WI38 (cell line): ENCODE data around the gene DCDC2C.
"Not testable (repeated sequence)": the region's sequence is repeated elsewhere in the genome, so short reads cannot be mapped to it uniquely, and the experiment has no call there.

Source experiments
- H3K4me3 ChIP-seq: 2 replicates; pipeline ENCODE4 v1.5.1; 2011; ENCODE audit warnings: low read depth, mild to moderate bottlenecking, control low read depth, low read length
- CTCF ChIP-seq: IDR thresholded peaks from 2 replicates; pipeline ENCODE4 v1.5.1; 2012; ENCODE audit warnings: low read depth, mild to moderate bottlenecking, control low read depth, low read length

DCDC2C gene

DNA sequence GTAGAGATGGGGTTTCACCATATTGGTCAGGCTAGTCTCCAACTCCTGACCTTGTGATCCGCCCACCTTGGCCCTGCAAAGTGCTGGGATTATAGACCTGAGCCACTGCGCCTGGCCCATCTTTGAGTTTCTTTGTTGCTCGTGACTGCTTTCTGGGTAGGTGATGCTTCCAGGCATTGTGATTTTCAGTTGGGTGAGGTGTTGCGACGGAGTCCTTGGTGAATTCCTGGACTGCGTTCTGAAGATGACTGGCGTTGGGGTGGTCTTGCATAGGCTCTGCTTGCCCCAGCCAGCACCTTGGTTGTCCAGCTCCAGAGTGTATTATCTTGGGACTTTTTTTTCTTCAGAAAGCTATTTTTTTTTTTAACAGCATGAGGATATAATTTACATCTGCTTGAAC lies 103.4 kb downstream of the DCDC2C start:
- TF ChIP-seq CTCF, result no peak
- no peak overlapping the region for H3K4me3 ChIP-seq

- no peak overlapping the region for H3K4me3 ChIP-seq
- TF ChIP-seq CTCF, result no peak
Measured at GRCh38 chr2:3807853-3808252, 104.5 kb downstream of the DCDC2C start.

- TF ChIP-seq CTCF, result no peak
- H3K4me3 ChIP-seq, result no peak overlapping the region
Measured at GRCh38 chr2:3814706-3815245, 111.4 kb downstream of the DCDC2C start.

- not testable (repeated sequence) for H3K4me3 ChIP-seq
Measured at GRCh38 chr2:3817144-3817543, 113.8 kb downstream of the DCDC2C start.

DNA sequence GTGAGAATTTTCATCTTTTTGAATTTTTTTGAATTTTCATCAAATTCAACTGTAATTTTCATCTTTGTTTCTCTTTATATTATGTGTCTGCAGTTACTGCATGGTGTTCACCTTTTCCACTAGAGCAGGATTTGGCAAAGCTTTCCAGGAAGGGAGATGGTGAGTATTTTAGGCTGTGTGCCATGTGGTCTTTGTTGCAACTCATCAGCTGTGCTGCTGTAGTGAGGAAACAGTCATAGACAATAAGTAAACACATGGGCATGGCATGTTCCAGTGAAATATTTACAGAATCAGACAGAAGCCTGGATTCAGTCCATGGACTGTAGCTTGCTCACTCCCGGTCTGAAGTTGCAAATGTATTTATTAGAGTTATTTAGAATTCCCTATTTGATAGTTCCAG lies 120.4 kb downstream of the DCDC2C start:
- no peak overlapping the region for H3K4me3 ChIP-seq
- TF ChIP-seq CTCF, result no peak

GRCh38 chr2:3827673-3828575 lies 124.5 kb downstream of the DCDC2C start:
- no peak overlapping the region for H3K4me3 ChIP-seq
- no peak for TF ChIP-seq CTCF

DNA sequence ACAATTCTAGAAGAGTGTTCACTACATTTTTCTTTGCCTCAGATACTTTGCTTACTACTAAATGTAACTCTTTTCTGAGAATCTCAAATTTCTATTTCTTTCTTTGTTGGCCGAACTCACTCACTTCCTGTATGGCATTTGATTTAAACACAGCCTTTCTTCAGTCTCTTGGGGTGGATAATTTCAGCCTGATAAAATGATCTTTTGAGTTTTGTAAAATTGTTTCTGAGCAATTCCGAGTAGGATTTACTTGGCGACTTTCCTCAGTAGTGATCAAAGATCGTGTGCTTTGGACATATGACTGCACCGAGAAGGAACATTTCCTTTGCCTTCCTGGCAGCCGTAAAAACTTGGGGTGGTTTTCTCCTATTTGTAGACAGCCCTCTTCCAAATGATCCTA lies 127.4 kb downstream of the DCDC2C start:
- TF ChIP-seq CTCF, result no peak
- no peak overlapping the region for H3K4me3 ChIP-seq

- no peak for TF ChIP-seq CTCF
- no peak overlapping the region for H3K4me3 ChIP-seq
Measured at GRCh38 chr2:3837086-3837485, 133.7 kb downstream of the DCDC2C start.
